ENCODE results near the gene SDK2.

The SDK2 gene

DNA sequence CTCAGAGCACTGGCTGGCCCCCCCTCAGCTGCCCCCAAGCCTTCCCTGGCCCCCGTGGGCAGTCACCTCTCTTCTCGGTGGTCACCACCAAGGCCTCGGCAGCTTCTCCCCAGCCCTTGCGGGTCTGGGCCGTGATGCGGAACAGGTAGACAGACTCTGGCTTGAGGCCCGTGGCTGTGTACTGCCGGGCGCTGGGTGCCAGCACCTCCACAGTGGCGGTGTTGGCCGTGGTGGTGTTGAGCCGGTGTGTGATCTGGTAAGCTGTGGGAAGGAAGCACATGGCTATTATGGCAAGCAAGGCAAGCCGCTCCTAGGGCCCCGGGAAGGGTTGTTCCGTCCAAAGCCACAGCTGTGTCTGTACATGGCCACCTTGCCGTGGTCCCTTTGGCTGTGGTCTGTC lies 254.0 kb downstream of the SDK2 start:
- DNase-seq (ENCODE audit: low read depth), result no peak

DNA sequence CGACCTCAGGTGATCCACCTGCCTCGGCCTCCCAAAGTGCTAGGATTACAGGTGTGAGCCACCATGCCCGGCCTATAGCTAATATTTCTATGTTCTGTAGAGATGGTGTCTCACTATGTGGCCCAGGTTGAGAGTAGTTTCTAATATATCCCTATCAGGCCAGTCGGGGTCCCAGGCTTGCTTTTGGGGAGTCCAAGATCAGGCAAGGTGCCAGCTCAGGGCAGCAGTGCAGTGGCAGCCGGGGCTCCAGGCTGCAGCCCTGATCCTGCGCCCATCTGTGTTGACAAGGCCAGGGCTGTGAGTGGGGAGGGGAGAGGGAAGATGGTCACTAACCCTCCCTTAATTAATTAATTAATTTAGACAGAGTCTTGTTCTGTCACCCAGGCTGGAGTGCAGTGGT lies 254.8 kb downstream of the SDK2 start:
- no peak for DNase-seq (ENCODE audit: low read depth)

DNA sequence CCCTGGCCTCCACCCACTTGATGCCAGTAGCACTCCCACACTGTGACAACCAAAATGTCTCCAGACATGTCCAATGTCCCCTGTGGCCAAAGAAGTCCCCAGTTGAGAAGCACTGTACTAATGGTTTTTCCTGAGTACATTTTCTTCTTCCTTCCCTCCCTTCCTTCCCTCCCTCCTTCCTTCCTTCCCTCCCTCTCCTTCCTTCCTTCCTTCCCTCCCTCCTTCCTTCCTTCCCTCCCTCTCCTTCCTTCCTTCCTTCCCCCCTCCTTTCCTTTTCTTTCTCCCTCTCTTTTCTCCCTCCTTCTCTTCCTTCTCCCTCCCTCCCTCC lies 255.7 kb downstream of the SDK2 start:
- no peak for DNase-seq (ENCODE audit: low read depth)

DNA sequence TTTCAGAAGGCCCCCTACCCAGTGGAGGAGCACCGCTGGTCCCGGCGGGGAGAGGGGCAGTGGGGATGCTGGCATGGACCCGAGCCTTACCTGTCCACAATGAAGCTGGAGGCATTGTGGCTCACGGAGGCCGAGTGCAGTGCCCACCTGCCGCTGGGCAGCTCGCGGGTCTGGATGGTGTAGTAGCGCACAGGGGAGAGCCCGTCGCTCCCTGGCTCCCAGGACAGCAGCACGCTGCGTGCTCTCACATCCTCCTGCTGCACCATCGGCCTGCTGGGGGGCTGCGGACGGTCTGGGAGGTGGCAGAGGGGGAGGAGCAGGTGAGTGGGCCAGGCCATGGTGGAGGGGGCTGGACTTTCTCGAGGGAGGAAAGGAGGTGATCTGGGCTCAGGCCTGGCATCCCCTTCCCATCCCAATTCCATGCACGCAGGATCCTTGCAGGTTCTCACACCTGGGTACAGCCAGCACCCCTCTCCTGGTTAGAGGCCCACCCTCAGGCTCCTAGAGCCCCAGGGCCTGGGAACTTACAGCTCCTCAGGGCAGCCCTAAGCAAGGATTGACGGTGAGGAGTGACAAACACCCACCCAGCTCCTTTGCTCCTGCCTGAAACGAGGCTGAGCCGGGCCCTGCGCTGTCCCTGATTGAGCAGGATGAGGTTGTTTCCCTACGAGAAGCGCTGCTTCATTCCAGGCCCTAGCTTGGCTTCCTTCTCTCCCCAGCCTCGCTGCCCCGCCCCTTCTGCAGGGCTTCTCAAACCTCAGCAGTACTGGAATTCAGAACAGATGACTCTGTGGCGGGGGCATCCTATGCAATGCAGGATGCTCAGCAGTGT lies 256.3 kb downstream of the SDK2 start:
- peak; percentile 12 for DNase-seq (ENCODE audit: low read depth)

DNA sequence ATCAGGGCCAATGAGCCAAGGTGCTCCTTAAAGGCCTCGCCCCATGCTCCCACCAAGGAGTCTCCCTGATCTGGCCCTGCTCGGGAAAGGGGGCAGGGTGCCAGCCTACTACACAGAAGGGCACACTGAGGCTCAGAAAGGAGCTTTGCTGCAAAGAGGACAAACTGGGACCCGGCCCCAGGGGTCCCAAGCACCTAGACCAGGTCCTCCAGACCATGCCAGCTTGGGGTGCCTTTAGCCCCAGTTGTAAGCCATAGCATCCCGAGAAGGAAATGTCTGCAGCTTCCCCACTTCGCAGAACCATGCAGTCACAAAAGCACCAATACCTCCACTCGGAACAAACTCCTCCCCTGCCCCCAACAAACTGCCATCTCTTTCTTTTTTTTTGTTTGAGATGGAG lies 257.7 kb downstream of the SDK2 start:
- DNase-seq (ENCODE audit: low read depth), result no peak

DNA sequence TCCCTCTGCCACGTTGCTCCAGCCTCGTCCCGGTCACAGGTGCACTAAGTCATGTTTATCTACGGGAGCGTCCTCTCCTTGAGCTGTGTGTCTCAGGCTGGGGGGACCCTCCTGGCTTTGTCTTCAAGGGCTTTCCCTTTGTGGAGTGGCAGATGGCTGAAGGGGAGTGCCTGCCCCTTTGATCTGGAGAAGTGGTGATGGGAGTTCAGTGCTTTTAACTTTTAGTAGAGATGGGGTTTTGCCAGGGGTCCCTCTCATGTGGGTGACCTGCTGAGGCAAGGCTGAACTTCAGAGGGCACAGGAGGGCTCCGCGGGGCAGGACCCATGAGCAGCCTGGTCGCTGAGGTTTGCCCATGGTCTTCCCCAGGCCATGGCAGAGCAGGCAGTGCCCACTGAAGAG lies 259.3 kb downstream of the SDK2 start:
- no peak for DNase-seq (ENCODE audit: low read depth)

DNA sequence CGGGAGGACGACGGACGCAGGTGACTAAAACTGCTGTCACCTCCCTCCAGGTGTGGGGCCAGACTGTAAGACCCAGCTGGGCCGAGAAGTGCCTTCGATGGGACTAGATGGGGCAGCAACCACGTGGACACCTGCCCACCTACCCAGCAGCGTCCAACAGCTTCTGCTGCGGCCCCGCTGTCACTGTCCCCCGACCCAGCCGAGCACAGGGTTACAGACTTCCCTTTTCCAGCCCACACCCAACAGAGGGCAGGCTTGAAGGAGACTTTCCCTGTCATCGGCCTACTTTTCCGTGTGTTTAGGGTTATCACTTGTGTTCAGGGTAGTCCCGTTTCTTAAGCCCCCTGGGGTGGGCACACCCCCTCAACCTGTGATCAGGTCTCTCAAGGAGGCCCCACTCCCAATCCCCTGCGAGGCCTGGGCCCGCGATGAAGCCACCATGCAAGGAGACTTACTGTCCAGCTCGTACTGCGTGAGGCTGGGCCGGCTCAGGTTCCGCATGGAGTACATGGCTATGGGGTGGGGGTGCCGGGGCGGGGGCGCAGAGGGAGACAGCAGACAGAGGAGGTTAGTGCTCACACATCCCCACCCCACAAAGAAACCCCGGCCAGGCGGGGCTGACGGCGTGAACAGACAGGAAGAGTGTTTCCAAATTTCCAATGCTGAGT lies 263.7 kb downstream of the SDK2 start:
- no peak for DNase-seq (ENCODE audit: low read depth)

DNA sequence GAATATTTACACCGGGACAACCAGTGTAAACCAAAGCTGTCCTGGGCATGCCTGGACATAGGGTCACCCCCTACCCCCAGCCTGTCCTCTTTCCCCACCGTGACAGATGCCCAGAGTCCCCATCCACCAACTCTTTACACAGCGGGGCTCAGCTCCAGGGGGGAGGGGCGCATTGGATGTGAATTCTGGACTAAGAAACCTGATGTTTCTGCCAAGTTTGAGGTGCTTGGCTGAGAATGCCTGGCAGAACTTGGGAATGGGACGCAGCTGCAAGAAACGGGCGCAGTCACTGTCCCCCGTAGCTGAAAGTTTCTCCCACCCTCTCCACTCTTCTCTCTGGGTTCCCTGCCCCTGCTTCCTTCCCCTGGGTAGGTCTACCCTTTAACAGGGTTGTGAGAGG lies 264.4 kb downstream of the SDK2 start:
- no peak for DNase-seq (ENCODE audit: low read depth)

DNA sequence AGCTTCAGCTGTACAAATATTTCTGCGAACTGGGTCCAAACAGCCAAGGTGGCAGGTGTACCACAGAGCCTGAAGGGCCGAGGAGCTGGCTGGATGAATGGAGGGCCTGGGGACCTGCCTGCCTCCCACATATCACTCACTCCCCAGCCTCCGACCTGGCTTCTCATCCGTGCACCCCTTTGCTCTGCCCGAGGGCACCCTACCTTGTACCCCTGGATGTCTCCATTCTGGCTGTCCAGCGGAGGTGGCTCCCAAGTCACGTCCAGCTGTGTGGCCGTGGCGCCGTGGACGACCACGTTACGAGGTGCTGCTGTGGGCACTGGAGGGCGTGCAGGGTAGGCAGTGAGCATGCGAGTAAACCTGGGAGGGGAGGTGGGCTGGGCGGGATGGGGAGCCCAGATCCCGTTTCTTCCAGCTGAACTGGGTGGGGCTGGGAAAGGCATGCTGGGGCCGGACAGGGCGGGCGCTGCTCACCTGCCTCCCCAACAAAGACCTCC lies 265.2 kb downstream of the SDK2 start:
- no peak for DNase-seq (ENCODE audit: low read depth)

DNA sequence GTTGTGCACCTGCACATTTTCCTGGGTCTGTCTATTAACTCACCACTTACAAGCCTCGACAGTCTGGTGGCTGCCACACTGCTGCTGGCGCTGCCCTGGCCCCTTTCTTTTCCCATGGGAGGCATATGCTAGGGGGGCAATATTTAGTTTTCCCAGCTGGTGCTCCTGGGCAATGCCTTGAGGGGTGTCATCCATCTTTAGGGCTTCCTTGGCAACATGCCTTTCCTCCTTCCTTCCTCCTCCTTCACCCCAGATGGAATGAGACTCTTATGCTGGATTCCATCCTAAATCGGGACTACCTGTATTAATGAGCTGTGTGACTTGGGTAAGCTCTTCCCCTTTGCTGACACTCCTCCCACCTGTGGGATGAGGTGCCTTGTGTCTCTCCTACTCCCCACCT lies 267.6 kb downstream of the SDK2 start:
- DNase-seq (ENCODE audit: low read depth), result no peak

DNA sequence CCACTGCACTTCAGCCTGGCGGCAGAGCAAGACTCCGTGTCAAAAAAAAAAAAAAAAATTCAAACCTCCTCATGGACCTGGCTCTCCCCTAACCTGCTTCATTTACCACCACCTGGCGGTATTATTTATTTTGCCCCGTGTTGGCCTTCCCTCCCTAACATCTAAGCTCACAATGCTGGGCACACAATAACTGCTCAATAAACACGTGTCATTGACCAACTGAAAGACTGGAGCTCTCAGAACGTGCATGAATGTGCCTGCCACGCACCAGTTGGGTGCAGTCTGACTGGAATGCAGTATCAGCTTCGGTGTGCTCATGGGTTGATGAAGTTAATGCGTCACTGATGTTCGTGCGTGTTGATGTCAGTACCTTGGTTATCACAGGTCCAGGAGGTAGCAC lies 268.1 kb downstream of the SDK2 start:
- no peak for DNase-seq (ENCODE audit: low read depth)

DNA sequence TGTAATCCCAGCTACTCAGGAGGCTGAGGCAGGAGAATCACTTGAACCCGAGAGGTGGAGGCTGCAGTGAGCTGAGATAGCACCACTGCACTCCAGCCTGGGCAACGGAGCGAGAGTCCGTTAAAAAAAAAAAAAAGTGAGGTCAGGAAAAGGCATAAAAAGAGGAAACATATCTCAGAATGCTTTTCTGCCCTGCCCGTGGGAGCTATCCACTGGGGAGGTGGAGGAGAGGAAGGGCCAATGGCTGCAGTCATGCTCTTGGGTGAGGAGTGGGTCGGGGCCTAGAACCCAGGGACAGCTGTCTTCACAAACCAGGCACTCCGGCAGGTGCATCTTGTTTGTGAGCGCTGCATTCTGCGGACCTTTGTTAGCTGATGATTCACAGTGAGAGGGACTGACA lies 272.4 kb downstream of the SDK2 start:
- DNase-seq (ENCODE audit: low read depth), result no peak

DNA sequence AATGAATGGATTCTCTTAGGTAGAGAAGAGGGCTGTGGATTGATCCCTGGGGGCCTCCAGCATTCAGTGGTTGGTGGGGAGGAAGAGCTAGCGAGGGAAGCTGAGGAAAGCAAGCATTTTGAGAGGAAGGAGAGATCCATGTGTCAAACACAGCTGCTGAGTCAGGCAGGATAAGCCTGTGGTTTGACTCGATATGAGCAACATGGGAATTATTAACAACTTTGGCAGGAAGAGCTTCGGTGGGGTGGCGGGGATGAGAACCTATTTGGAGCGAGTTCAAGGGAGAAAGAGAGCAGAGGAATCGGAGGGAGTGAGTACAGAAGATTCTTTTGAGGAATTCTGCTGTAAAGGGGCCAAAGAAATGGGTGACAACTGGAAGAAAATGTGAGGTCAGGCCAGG lies 273.0 kb downstream of the SDK2 start:
- peak; percentile 92 for DNase-seq (ENCODE audit: low read depth)

DNA sequence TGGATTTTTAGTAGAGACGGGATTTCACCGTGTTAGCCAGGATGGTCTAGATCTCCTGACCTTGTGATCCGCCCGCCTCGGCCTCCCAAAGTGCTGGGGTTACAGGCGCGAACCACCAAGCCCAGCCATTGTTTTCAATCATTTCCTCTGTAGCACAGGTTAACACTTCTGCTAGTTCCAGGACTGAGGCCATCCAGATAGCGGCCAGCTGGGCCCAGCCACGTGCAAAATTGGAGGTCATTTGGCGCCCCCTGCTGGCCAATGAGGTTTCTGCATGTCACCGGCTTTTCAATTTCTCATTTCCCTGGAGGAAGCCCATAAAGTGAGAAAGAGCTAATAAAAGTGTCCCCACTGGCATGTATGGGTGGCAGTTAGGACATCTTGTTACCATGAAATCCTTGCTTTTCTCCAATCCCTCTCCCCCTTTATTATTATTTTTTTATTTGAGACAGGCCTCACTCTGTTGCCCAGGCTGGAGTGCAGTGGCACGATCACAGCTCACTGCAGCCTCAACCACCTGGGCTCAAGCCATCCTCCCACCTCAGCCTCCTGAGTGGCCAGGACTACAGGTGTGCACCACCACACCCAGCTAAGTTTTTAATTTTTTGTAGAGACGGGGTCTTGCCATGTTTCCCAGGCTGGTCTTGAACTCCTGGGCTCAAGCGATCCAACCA lies 274.3 kb downstream of the SDK2 start:
- DNase-seq (ENCODE audit: low read depth), result peak; percentile 59

DNA sequence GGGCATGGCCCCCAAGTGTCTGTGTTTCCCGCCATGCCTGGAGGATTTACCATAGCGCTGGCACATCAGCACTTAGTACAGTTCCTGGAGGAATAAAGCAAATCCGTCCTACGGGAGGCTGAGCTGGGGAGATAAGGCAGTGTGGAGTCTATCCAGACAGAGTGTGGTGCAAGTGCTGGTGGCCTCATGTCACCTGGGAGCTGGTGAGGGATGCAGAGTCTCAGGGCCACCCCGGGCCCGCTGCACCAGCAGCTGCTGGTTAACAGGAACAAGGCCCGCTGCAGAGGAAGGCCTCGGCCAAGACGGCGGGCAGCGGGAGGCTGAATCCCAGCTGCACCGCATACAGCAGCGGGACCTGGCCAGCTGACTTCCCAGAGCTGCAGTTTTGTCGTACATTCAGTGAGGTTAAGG lies 275.1 kb downstream of the SDK2 start:
- DNase-seq (ENCODE audit: low read depth), result peak; percentile 47

DNA sequence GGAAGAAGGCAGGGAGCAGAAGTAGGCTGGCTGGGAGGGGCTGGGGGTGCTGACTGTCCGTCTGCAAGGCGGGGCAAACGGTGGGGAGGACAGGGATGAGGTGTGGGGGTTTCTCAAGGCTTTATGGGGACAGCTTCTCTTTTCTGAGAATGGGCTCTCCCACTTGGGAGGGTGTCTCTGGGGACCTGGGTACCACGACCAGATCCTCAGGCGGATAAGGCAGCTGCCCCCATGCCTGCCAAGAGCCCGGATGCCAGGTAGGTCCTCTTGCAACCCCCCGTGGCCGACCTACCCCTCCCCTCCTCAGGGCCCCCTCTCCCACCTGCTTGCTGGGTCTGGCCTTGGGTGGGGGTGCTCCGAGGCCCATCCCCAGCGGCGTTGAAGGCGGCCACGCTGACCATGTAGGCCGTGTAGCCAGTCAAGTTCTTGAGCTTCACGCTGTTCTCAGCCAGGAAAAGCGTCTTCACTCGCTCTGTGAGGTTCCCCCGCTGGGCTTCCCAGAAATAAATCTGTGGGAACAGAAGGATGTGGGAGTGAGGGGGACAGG lies 276.1 kb downstream of the SDK2 start:
- no peak for DNase-seq (ENCODE audit: low read depth)

DNA sequence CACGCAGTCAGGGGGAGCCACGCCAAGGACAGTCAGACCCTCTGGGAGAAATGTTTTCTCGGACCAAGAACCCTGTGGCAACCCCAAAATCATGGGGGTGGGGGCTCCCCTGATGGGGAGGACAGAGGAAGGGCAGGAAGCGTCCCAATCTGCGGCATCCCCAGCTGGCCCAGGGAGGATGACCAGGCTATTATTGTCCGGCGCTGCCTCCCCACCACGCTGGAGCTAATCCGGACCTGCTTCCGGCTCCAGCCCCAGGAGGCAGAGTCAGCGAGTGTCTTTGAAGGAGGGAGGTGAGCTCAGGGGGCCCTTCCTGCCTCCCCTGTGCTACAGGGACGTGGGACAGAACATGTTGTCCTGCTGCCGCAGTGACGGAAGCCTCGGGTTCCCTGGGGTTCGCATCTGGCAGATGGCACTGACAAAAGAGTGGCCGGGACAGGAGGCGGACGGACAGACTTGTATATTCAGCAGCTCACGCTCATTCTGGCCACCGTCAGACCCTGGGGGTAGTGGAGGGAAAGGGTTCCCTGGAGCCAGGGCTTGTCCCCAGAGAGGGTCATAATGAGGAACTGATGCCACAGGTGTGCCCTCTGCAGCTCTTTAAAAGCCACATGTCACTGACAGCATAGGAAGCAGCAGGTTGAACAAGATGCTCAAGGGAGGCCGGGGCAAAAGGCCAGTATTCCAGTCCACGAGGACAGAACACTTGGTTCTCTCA lies 278.2 kb downstream of the SDK2 start:
- no peak for DNase-seq (ENCODE audit: low read depth)

DNA sequence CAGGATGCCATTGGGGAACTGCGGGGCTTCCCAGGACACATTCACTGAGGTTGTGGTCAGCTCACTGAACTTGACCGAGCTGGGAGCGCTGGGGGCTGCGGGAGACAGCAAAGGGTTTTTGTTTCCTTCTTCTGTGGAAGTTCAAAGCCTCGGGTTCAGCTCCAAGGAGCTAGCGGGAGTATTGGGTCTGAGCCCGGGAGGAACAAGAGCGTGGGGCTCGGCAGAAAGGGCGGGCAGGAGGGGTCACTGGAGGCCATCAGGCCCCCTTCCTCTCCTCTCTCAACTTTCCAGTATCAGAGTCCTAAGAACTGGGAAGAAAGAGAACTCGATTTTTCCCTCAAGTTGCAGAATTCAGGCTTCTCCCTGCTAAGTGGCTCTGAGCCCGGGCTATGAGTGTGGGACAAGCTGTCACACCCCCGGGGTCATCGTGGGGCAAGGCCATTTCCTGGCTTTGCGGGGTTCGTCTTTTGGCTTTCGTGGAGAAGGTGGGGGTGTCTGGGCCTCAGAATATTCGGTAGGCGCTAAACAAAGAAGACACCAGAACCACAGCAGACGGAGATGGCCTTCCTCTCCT lies 278.9 kb downstream of the SDK2 start:
- DNase-seq (ENCODE audit: low read depth), result no peak

DNA sequence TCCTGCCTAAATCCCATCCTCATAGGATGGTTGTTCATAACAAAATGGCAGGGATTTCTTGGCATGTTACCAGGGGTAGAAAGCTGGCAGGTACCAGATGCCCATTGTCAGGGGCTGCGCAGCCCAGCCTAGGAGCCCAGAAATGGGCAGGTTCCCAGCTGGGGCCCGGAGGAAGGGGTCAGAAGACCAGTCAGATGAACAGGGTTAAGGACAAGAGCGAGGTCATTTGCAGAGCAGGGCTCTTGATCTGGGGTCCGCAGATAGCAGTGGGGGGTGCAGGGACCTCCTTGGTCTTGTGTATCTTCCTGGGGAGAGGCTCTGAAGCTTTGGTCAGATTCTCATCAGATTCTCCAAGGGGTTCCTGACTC lies 280.1 kb downstream of the SDK2 start:
- DNase-seq (ENCODE audit: low read depth), result no peak

DNA sequence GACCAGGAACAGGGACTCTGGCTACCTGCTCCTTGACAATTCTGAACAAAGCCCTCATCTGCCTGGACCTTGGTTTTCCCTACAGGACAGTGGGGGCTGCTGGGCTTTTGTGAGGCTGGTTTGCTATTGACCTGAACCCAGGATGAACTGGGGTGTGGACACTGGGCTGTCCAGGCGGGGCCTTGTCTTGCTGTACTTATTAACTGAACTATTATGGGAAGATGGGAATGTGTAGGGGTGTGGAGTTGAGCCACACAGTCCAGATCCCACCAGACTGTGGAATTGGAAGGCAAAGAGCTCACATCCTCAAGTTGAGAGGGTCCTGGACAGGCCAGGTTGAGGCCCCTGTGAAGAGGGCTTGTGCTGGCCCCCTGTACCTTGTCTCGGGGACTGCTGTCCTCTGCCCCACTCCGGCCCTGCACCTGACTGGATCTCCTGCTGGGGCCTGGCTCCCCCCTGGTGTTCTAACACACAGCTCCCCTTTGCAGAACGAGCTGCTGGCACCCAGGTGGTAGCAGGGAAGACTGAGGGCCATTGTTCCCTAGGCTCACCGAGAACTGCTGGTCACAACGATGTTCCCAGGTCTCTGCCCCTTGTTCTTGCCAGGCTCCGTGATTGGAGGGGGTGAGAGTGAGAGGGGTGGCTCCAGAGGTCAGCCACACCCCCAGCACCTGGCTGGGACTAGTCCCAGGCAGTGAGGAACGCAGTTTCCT lies 280.6 kb downstream of the SDK2 start:
- DNase-seq (ENCODE audit: low read depth), result no peak

DNA sequence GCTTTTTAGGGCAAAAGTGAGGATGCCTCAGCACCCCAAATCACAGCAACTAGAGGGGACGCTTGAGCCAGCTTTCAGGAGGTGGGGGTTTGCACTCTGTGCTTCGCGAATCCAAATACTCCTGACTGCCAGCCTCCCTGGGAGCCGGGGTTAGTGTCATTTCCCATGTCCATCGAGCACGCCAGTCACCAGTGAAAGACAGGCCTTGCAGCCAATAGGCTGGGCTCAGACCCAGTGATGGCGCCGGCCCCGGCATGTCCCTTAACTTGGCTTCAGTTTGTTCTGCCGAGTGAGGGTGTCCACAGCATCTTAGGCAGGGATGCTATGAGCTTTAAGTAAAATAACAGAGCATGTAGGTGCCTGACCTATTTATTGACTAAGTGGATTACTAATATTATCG lies 281.5 kb downstream of the SDK2 start:
- DNase-seq (ENCODE audit: low read depth), result no peak

Measured in amniotic epithelial cell (primary cell).